ENCODE measurements around the gene FRRS1L. TPM values are rescaled to one million over a fixed set of nuclear protein-coding genes. Genes with fewer than 3 reads are reported as not detected.
A peak's percentile ranks its signal among the peaks of the same experiment; 100 is the strongest.

FRRS1L gene
- total RNA-seq (2014; rRNA removed; shearing (Covaris generic)): 0.02 TPM in 1 of 2 replicates, not detected in the other

DNA sequence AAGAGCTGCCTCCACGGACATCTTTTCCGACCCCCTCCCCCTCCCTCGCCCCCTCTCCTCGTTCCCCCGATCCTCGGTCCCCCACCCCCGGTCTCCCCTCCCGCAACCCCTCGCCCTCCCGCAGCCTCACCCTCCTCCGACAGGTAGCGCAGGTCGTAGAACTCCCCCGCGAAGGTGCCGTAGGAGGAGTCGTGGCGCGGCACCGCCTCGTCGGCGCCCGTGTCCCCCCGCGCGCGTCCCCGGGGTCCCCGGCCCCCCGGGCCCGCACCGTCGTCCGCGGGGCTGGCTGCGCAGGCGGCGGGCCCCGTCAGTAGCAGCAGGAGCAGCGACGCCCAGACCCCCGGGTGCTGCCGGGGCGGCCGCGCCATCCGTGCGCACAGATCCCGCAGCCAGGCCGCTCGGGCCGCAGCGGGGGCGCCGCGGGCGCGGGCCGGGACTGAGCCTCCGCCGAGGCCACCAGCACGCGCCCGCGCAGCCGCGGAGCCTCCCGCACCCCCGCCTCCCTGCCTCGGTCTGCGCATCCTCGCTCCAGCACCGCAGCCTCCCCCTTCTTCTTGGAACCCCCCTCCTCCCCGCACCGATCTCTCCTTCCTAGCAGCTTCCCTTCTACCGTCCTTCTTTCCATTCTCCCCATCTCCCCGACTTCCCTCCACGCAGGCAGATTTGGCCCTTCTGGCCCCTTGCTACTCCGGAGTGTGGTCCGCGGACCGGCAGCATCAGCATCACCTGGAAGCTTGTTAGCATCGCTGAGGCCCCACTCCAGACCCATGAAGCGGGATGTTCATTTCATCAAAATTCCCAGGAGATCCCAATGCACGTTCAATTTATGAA is at the start of gene FRRS1L:
Gene FRRS1L (minus strand): TSS at position 479 of the 831 bp plus-strand sequence. CDS start 111 bp downstream, at position 368.
- H3K27me3 ChIP-seq: no peaks in the 10 kb centered on the region
- H3K9me3 ChIP-seq (replicated peaks): no peaks in the 10 kb centered on the region; the same call in 1 of the 2 replicates
- no peak within 1 kb of the TSS for H3K4me3 ChIP-seq
- H3K4me1 ChIP-seq: peaks cover 9% of the 10 kb centered on the region
- no peak for DNase-seq
- no peaks in the 10 kb centered on the region for H3K36me3 ChIP-seq
- H3K27ac ChIP-seq: no peak within 1 kb of the TSS

- Histone ChIP-seq H3K4me3 (no peak overlapping the region), H3K27me3 (peaks cover 5% of the 10 kb centered on the region; the same call in 1 of the 2 replicates), H3K36me3 (no peaks in the 10 kb centered on the region), H3K9me3 (replicated peaks) (no peaks in the 10 kb centered on the region), H3K4me1 (no peaks in the 10 kb centered on the region), H3K27ac (no peak overlapping the region)
- DNase-seq: no peak
Observed at GRCh38 chr9:109214414-109214813, 47.4 kb upstream of the FRRS1L start.

DNA sequence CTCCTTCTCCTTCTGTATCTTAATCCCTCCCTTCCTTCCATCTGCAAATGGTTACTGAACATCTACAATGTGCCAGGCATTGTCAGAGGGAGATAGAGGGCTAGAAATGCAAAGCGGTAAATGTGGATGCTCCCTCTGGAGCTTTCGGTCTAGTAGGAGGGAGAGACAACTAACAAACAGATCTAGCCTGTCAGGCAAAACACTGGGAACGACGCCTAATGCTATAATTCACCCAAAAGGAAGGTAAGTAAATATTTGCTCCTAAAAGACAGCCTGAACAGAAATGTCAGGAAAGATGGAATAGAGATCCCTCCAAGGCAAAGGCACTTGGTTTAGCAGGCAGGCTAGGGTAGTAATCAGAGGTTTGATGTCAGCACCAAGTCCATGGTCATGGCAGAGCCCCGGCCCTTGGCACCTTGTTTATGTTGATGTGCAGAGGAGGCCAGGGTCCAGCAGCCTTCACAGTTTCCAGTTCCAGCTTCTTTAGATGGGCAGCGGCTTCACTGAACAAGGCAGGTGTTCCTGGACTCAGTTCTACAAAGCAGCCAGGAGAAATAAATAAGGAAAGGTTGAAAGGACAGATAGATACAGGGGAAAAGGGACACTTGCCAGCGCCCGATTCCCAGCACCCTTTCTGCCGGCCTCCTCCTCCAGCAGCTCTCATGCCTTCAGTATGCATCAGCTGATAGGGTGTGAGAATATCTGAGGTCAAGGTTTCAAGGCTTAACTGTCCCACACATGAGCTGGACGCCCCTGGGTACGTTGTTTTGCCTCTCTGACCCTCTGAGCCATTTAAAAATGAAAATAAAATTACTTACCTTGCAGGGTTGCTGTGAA is 46.5 kb upstream of the FRRS1L start:
- Histone ChIP-seq H3K4me3 (no peak overlapping the region), H3K27me3 (peaks cover 8% of the 10 kb centered on the region; the same call in 1 of the 2 replicates), H3K27ac (no peak overlapping the region), H3K4me1 (no peaks in the 10 kb centered on the region), H3K9me3 (replicated peaks) (no peaks in the 10 kb centered on the region; the same call in 1 of the 2 replicates), H3K36me3 (no peaks in the 10 kb centered on the region)
- no peak for DNase-seq

- Histone ChIP-seq H3K27me3 (peaks cover 8% of the 10 kb centered on the region; the same call in 1 of the 2 replicates), H3K9me3 (replicated peaks) (no peaks in the 10 kb centered on the region; the same call in 1 of the 2 replicates), H3K4me1 (no peaks in the 10 kb centered on the region), H3K4me3 (no peak overlapping the region), H3K36me3 (no peaks in the 10 kb centered on the region), H3K27ac (no peak overlapping the region)
- no peak for DNase-seq
Observed at GRCh38 chr9:109212768-109213167, 45.7 kb upstream of the FRRS1L start.

- Histone ChIP-seq H3K9me3 (replicated peaks) (no peaks in the 10 kb centered on the region; the same call in 1 of the 2 replicates), H3K4me1 (peaks cover 23% of the 10 kb centered on the region), H3K27me3 (0 out of 2 replicates have a peak, but pooled peaks cover 4% of the 10 kb centered on the region), H3K27ac (no peak overlapping the region), H3K36me3 (no peaks in the 10 kb centered on the region), H3K4me3 (no peak overlapping the region)
- DNase-seq: peak; percentile 16 to 23
Observed at GRCh38 chr9:109206670-109207069, 39.6 kb upstream of the FRRS1L start.

- Histone ChIP-seq H3K27ac (no peak overlapping the region), H3K9me3 (replicated peaks) (no peaks in the 10 kb centered on the region; the same call in 1 of the 2 replicates), H3K36me3 (no peaks in the 10 kb centered on the region), H3K4me3 (no peak overlapping the region), H3K4me1 (peaks cover 23% of the 10 kb centered on the region), H3K27me3 (peaks cover 4% of the 10 kb centered on the region; the same call in 1 of the 2 replicates)
- no peak for DNase-seq
Observed at GRCh38 chr9:109205526-109205925, 38.5 kb upstream of the FRRS1L start.

GRCh38 chr9:109203761-109204360 is 36.8 kb upstream of the FRRS1L start:
- H3K36me3 ChIP-seq: no peaks in the 10 kb centered on the region
- peak overlapping the region; percentile 49 for H3K27ac ChIP-seq
- peaks cover 23% of the 10 kb centered on the region for H3K4me1 ChIP-seq
- H3K9me3 ChIP-seq (replicated peaks): no peaks in the 10 kb centered on the region; the same call in 1 of the 2 replicates
- peak; percentile 65 to 84 for DNase-seq
- H3K4me3 ChIP-seq: no peak overlapping the region
- peaks cover 4% of the 10 kb centered on the region; the same call in 1 of the 2 replicates for H3K27me3 ChIP-seq

- no peaks in the 10 kb centered on the region for H3K36me3 ChIP-seq
- H3K27me3 ChIP-seq: peaks cover 8% of the 10 kb centered on the region; the same call in 1 of the 2 replicates
- DNase-seq: no peak
- H3K4me1 ChIP-seq: peaks cover 19% of the 10 kb centered on the region
- no peaks in the 10 kb centered on the region for H3K9me3 ChIP-seq (replicated peaks)
- no peak overlapping the region for H3K4me3 ChIP-seq
- H3K27ac ChIP-seq: no peak overlapping the region
Observed at GRCh38 chr9:109199676-109200075, 32.6 kb upstream of the FRRS1L start.

GRCh38 chr9:109198736-109199382 is 31.8 kb upstream of the FRRS1L start:
- Histone ChIP-seq H3K4me3 (no peak overlapping the region), H3K4me1 (peaks cover 12% of the 10 kb centered on the region), H3K27me3 (peaks cover 8% of the 10 kb centered on the region; the same call in 1 of the 2 replicates), H3K36me3 (no peaks in the 10 kb centered on the region), H3K27ac (no peak overlapping the region), H3K9me3 (replicated peaks) (no peaks in the 10 kb centered on the region)
- no peak for DNase-seq

GRCh38 chr9:109193974-109194556 is 27.0 kb upstream of the FRRS1L start:
- H3K4me3 ChIP-seq: no peak overlapping the region
- DNase-seq: peak in 1 of 2 experiments; percentile 31

GRCh38 chr9:109192732-109193361 is 25.8 kb upstream of the FRRS1L start:
- Histone ChIP-seq H3K27ac (no peak overlapping the region), H3K9me3 (replicated peaks) (no peaks in the 10 kb centered on the region), H3K4me1 (0 out of 2 replicates have a peak, but pooled peaks cover 2% of the 10 kb centered on the region), H3K27me3 (peaks cover 8% of the 10 kb centered on the region), H3K4me3 (no peak overlapping the region), H3K36me3 (no peaks in the 10 kb centered on the region)
- DNase-seq: peak; percentile 48 to 70

More at GRCh38 chr9:109193974-109194556, 27.0 kb upstream of the FRRS1L start:
- Histone ChIP-seq H3K36me3 (no peaks in the 10 kb centered on the region), H3K9me3 (replicated peaks) (no peaks in the 10 kb centered on the region), H3K27me3 (peaks cover 8% of the 10 kb centered on the region), H3K4me1 (0 out of 2 replicates have a peak, but pooled peaks cover 2% of the 10 kb centered on the region), H3K27ac (no peak overlapping the region)

GRCh38 chr9:109191746-109192145 is 24.7 kb upstream of the FRRS1L start:
- Histone ChIP-seq H3K36me3 (no peaks in the 10 kb centered on the region), H3K27ac (no peak overlapping the region), H3K9me3 (replicated peaks) (no peaks in the 10 kb centered on the region), H3K4me1 (0 out of 2 replicates have a peak, but pooled peaks cover 2% of the 10 kb centered on the region), H3K27me3 (peaks cover 4% of the 10 kb centered on the region), H3K4me3 (no peak overlapping the region)
- no peak for DNase-seq

DNA sequence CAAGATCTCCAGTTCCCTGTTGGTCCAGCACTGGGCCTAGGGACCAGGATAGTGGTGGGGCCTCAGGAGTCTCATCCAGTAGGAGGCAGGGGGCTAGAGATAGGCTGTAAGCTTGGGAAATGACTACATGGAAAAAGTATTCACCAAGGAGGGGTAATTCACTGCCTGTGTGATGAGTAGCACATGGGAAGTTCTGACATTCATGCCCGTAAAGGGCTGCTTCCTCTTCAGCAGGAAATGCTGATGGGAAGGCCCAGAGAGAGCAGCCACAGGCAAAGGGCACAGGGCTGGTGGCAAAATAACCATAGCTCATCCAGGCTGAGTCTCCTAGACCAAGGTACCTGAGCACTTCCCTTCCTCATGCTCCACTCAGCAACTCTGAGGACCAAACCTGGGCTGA is 23.1 kb upstream of the FRRS1L start:
- H3K27ac ChIP-seq: no peak overlapping the region
- H3K4me3 ChIP-seq: no peak overlapping the region
- H3K4me1 ChIP-seq: 0 out of 2 replicates have a peak, but pooled peaks cover 2% of the 10 kb centered on the region
- no peak for DNase-seq
- H3K27me3 ChIP-seq: no peaks in the 10 kb centered on the region; the same call in 1 of the 2 replicates
- no peaks in the 10 kb centered on the region for H3K36me3 ChIP-seq
- no peaks in the 10 kb centered on the region for H3K9me3 ChIP-seq (replicated peaks)

Data from SJCRH30 (cell line).